Stomach smooth muscle (tissue), 2 donors: ENCODE results near the gene ZNF433.
"Not testable (repeated sequence)": the region's sequence is repeated elsewhere in the genome, so short reads cannot be mapped to it uniquely, and the experiment has no call there.

Experiments used
- H3K27ac ChIP-seq: one replicate; pipeline ENCODE4 v1.7.0; 2013; ENCODE audit warnings: mild to moderate bottlenecking, low read length, inconsistent platforms
- H3K27me3 ChIP-seq, 2 donors: one replicate each; pipeline ENCODE4 v1.7.0; 2013; ENCODE audit warnings: low read length in 2 of 2; ENCODE audit not compliant: insufficient read depth in 2 of 2, control insufficient read depth in 1 of 2
- H3K36me3 ChIP-seq, 2 donors: one replicate each; pipeline ENCODE4 v1.7.0; 2013; ENCODE audit warnings: low read length in 2 of 2; ENCODE audit not compliant: control insufficient read depth in 2 of 2, insufficient read depth in 2 of 2
- H3K4me1 ChIP-seq: one replicate; pipeline ENCODE4 v1.7.0; 2013; ENCODE audit warnings: low read length; ENCODE audit not compliant: control insufficient read depth, insufficient read depth
- H3K4me3 ChIP-seq, 2 donors: one replicate each; pipeline ENCODE4 v1.7.0; 2013; ENCODE audit warnings: low read length in 2 of 2
- H3K9ac ChIP-seq, 2 donors: one replicate each; pipeline ENCODE4 v1.7.0; 2013; ENCODE audit warnings: low read length in 2 of 2, mild to moderate bottlenecking in 1 of 2
- H3K9me3 ChIP-seq, 2 donors: one replicate each; pipeline ENCODE4 v1.7.0; 2013; ENCODE audit warnings: low read length in 2 of 2; ENCODE audit not compliant: control insufficient read depth in 2 of 2
- donor health status: healthy.
- donor health status: Pancreatic carcinoma.

The ZNF433 gene

DNA sequence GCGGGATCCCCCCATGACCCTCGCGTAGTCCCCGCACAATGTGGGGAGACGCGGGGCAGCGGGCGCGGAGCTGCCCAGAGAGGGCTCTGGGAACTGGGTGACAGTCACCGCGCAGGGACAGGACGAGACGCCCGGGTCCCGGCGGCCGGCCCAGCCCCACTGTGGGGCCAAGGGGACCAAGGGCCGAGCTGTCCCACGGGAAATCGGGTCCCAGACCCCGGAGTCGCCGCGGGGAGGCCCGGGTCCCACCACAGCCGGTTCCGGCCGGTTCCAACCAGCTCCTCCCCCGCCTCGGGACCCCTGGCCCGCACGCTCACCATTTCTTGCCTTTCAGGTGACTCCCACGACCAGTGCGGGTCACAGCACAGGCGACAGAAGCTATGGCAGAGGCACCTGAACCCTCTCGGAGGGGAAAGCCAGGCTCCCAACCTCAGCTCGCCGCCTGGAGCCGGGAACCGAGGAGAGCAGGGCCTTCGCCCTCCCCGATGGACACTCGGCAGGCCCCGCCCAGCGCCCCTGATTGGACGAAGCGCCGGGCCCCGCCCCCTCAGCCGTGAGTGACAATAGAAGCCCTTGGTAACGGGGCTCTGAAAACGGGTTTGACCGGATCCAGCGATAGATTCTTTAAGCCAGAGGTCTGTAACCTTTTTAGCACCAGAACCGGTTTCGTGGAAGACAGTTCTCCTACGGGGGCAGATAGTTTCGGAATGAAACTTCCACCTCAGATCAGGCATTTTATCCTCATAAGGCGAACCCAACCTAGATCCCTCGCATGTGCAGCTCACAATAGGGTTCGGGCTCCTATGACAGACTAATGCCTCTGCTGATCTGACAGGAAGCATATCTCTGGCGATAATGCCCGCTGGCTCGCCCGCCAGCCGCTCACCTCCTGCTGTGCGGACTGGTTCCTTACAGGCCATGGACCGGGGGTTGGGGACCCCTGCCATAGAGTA, at the start of gene ZNF433:
Gene ZNF433 (minus strand): TSS at position 460 of the 953 bp plus-strand sequence. CDS start 140 bp downstream, at position 320.
- H3K9me3 ChIP-seq = no peaks in the 10 kb centered on the region
- peak within 1 kb of the TSS; percentile 96 to 97 for H3K9ac ChIP-seq
- H3K36me3 ChIP-seq = no peaks in the 10 kb centered on the region
- H3K4me3 ChIP-seq = peak within 1 kb of the TSS; percentile 69 to 93
- peaks cover 16% of the 10 kb centered on the region for H3K4me1 ChIP-seq
- peak within 1 kb of the TSS; percentile 88 for H3K27ac ChIP-seq
- no peaks in the 10 kb centered on the region for H3K27me3 ChIP-seq

GRCh38 chr19:12083336-12083735, 47.9 kb upstream of the ZNF433 start:
- peaks cover 7 to 26% of the 10 kb centered on the region in 2 donors for H3K9me3 ChIP-seq
- H3K36me3 ChIP-seq, H3K4me1 ChIP-seq, H3K27ac ChIP-seq, H3K4me3 ChIP-seq, H3K9ac ChIP-seq, H3K27me3 ChIP-seq: not testable (repeated sequence)

GRCh38 chr19:12077375-12077774, 41.9 kb upstream of the ZNF433 start:
- H3K27me3 ChIP-seq = no peaks in the 10 kb centered on the region
- H3K36me3 ChIP-seq = peaks cover 40 to 44% of the 10 kb centered on the region in 2 donors
- peaks cover 52 to 70% of the 10 kb centered on the region in 2 donors for H3K9me3 ChIP-seq
- no peak overlapping the region for H3K27ac ChIP-seq
- peak overlapping the region in 1 of 2 donors; percentile 40 for H3K4me3 ChIP-seq
- H3K4me1 ChIP-seq = no peaks in the 10 kb centered on the region
- H3K9ac ChIP-seq = no peak overlapping the region

- H3K9me3 ChIP-seq = peaks cover 52 to 73% of the 10 kb centered on the region in 2 donors
- H3K27me3 ChIP-seq, H3K9ac ChIP-seq, H3K27ac ChIP-seq, H3K4me1 ChIP-seq: not testable (repeated sequence)
- H3K4me3 ChIP-seq = peak overlapping the region in 1 of 2 donors; percentile 40
- peaks cover 44 to 45% of the 10 kb centered on the region in 2 donors for H3K36me3 ChIP-seq
Measured at GRCh38 chr19:12076331-12076730, 40.9 kb upstream of the ZNF433 start.

- H3K9ac ChIP-seq = no peak overlapping the region
- H3K27ac ChIP-seq = no peak overlapping the region
- H3K9me3 ChIP-seq = peaks cover 52 to 76% of the 10 kb centered on the region in 2 donors
- peak overlapping the region in 1 of 2 donors; percentile 40 for H3K4me3 ChIP-seq
- H3K36me3 ChIP-seq = peaks cover 45 to 46% of the 10 kb centered on the region in 2 donors
- no peaks in the 10 kb centered on the region for H3K27me3 ChIP-seq
- H3K4me1 ChIP-seq = no peaks in the 10 kb centered on the region
Measured at GRCh38 chr19:12075538-12076139, 40.2 kb upstream of the ZNF433 start.

- H3K27ac ChIP-seq = peak within 1 kb of the TSS; percentile 96
- peaks cover 12% of the 10 kb centered on the region for H3K4me1 ChIP-seq
- H3K36me3 ChIP-seq = peaks cover 0 to 3% of the 10 kb centered on the region in 2 donors
- H3K4me3 ChIP-seq = peak within 1 kb of the TSS; percentile 85 to 93
- no peaks in the 10 kb centered on the region for H3K27me3 ChIP-seq
- peak within 1 kb of the TSS; percentile 86 to 99 for H3K9ac ChIP-seq
- H3K9me3 ChIP-seq = peaks cover 0 to 3% of the 10 kb centered on the region in 2 donors
Measured at GRCh38 chr19:12064590-12065538, 29.4 kb upstream of the ZNF433 start, which contains the start of gene ZNF844. Gene ZNF844, plus strand, starts transcription at chr19:12064731. Its CDS starts 143 bp downstream, at chr19:12064874.

- Histone ChIP-seq H3K4me1 (peaks cover 14% of the 10 kb centered on the region), H3K27ac (no peak overlapping the region), H3K4me3 (no peak overlapping the region), H3K9me3 (no peaks in the 10 kb centered on the region), H3K27me3 (no peaks in the 10 kb centered on the region), H3K9ac (no peak overlapping the region), H3K36me3 (no peaks in the 10 kb centered on the region)
Measured at GRCh38 chr19:12055784-12056183, 20.3 kb upstream of the ZNF433 start.

GRCh38 chr19:12052497-12053169, 17.2 kb upstream of the ZNF433 start, which contains the start of gene ZNF878:
Gene ZNF878, minus strand, starts transcription at chr19:12052961. Its CDS starts 160 bp downstream, at chr19:12052801.
- no peaks in the 10 kb centered on the region for H3K27me3 ChIP-seq
- peak within 1 kb of the TSS; percentile 60 to 75 for H3K9ac ChIP-seq
- peak within 1 kb of the TSS; percentile 11 for H3K27ac ChIP-seq
- H3K9me3 ChIP-seq = no peaks in the 10 kb centered on the region
- peak within 1 kb of the TSS; percentile 57 to 87 for H3K4me3 ChIP-seq
- no peaks in the 10 kb centered on the region for H3K36me3 ChIP-seq
- peaks cover 9% of the 10 kb centered on the region for H3K4me1 ChIP-seq

DNA sequence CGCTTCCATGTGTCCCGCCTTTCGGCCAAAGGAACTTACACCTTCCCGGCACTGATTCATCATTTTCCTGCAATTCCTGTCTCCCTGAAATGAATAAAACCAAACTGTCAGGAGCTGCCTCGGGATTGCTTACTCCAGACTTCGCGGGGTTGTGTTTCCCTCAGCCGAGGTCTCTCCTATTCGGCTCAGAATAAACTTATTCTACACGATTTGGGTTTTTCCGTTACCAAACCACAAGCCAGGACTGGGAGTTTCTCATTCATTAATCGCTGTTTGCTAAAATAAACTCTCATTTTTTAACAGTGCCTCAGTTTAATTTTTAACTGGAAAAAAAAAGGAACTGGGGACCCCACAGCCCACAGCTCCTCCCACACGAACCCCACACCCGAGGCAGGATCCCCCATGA, 16.6 kb upstream of the ZNF433 start:
- Histone ChIP-seq H3K4me1 (peaks cover 9% of the 10 kb centered on the region), H3K9ac (peak overlapping the region; percentile 60 to 75), H3K27ac (no peak overlapping the region)

More for the DNA sequence above, 16.6 kb upstream of the ZNF433 start:
- H3K27me3 ChIP-seq = no peaks in the 10 kb centered on the region
- H3K4me3 ChIP-seq = peak overlapping the region; percentile 57 to 87
- H3K9me3 ChIP-seq = no peaks in the 10 kb centered on the region
- no peaks in the 10 kb centered on the region for H3K36me3 ChIP-seq
